ENCODE results near the gene SH3TC2. TPM values are rescaled to one million over a fixed set of nuclear protein-coding genes. Genes with fewer than 3 reads are reported as not detected.
A peak's percentile ranks its signal among the peaks of the same experiment; 100 is the strongest.

The SH3TC2 gene
- polyA plus RNA-seq, 1 of the 3 experiments (the other 2 are of a cell fraction), result 1.1 TPM

- TF ChIP-seq CTCF (IDR thresholded peaks at IDR 0.05), result no peak
- TF ChIP-seq, protein P1, sequence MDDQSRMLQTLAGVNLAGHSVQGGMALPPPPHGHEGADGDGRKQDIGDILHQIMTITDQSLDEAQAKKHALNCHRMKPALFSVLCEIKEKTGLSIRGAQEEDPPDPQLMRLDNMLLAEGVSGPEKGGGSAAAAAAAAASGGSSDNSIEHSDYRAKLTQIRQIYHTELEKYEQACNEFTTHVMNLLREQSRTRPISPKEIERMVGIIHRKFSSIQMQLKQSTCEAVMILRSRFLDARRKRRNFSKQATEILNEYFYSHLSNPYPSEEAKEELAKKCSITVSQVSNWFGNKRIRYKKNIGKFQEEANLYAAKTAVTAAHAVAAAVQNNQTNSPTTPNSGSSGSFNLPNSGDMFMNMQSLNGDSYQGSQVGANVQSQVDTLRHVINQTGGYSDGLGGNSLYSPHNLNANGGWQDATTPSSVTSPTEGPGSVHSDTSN (IDR thresholded peaks at IDR 0.05), result peak; percentile 95
- no peak for TF ChIP-seq SIN3A (IDR thresholded peaks at IDR 0.05; ENCODE audit: borderline replicate concordance, low read depth, low read length)
- TF ChIP-seq TCF12 (IDR thresholded peaks at IDR 0.05), result peak; percentile 93
- peak; percentile 75; the same call in 1 of the 2 replicates for TF ChIP-seq TEAD4 (IDR thresholded peaks at IDR 0.05; ENCODE audit: borderline replicate concordance, insufficient read depth)
- TF ChIP-seq FOXJ3 (CRISPR knock-in tag; IDR thresholded peaks at IDR 0.05), result no peak
- TF ChIP-seq NRF1 (IDR thresholded peaks at IDR 0.05; ENCODE audit: low read depth, low read length), result no peak
- no peak for TF ChIP-seq EZH2phosphoT487 (IDR thresholded peaks at IDR 0.05; ENCODE audit: borderline replicate concordance, low read depth)
- no peak for TF ChIP-seq TAF1 (IDR thresholded peaks at IDR 0.05; ENCODE audit: borderline replicate concordance, low read depth, low read length)
Measured at GRCh38 chr5:148965511-148966265, 97.2 kb downstream of the SH3TC2 start (continued).

DNA sequence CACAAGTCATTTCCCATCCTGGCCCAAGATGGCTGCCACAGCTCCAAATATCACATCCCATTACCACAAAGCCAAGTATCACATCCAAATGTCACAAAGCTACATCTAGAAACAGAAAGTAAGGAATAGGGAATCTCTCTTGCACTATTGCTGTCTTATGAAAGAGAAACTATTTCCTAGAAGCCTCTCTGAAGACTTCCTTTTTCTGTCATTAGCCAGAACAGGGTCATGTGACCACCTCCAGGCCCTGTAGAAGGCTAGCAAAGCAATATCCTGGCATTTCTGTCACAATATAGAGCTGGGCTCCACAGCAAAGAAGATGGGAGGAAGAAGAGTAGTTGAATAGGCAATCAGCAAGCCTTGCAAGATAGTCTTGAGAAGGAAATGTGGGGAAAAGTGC, 99.2 kb downstream of the SH3TC2 start:
- H3K79me2 ChIP-seq (ENCODE audit: insufficient read depth), result no peaks in the 10 kb centered on the region
- no peak overlapping the region for H3K4me2 ChIP-seq
- no peaks in the 10 kb centered on the region for H3K9me3 ChIP-seq
- no peak overlapping the region for H2AFZ ChIP-seq (ENCODE audit: low read depth)
- no peak overlapping the region for H3K27ac ChIP-seq (ENCODE audit: low read depth in 2 of 2, low read length in 1 of 2)
- TF ChIP-seq, protein P2, sequence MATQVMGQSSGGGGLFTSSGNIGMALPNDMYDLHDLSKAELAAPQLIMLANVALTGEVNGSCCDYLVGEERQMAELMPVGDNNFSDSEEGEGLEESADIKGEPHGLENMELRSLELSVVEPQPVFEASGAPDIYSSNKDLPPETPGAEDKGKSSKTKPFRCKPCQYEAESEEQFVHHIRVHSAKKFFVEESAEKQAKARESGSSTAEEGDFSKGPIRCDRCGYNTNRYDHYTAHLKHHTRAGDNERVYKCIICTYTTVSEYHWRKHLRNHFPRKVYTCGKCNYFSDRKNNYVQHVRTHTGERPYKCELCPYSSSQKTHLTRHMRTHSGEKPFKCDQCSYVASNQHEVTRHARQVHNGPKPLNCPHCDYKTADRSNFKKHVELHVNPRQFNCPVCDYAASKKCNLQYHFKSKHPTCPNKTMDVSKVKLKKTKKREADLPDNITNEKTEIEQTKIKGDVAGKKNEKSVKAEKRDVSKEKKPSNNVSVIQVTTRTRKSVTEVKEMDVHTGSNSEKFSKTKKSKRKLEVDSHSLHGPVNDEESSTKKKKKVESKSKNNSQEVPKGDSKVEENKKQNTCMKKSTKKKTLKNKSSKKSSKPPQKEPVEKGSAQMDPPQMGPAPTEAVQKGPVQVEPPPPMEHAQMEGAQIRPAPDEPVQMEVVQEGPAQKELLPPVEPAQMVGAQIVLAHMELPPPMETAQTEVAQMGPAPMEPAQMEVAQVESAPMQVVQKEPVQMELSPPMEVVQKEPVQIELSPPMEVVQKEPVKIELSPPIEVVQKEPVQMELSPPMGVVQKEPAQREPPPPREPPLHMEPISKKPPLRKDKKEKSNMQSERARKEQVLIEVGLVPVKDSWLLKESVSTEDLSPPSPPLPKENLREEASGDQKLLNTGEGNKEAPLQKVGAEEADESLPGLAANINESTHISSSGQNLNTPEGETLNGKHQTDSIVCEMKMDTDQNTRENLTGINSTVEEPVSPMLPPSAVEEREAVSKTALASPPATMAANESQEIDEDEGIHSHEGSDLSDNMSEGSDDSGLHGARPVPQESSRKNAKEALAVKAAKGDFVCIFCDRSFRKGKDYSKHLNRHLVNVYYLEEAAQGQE (IDR thresholded peaks at IDR 0.05; ENCODE audit: low read depth, low read length), result no peak
- no peak for TF ChIP-seq TEAD4 (IDR thresholded peaks at IDR 0.05; ENCODE audit: borderline replicate concordance, insufficient read depth)
- no peaks in the 10 kb centered on the region for H3K27me3 ChIP-seq (ENCODE audit: insufficient read depth)
- peaks cover 16% of the 10 kb centered on the region for H3F3A ChIP-seq (replicated peaks; ENCODE audit: insufficient read depth)
- H3K36me3 ChIP-seq (replicated peaks in 1 of 2; ENCODE audit: control insufficient read depth in 1 of 2, insufficient read depth in 2 of 2, low read length in 1 of 2), result no peaks in the 10 kb centered on the region
- ChIA-PET CTCF (interaction anchor here (1.5 to 1.9 kb wide), 2 partner anchors 20 to 230 kb away, joined by 3 to 6 read pairs; no protein-coding TSS in a partner anchor), POLR2A (no interaction called here)
- no peak overlapping the region for H3K9ac ChIP-seq
- no peak overlapping the region for H3K4me3 ChIP-seq (ENCODE audit: low read depth in 2 of 2, low read length in 1 of 2)
- H3K4me1 ChIP-seq (ENCODE audit: control insufficient read depth in 1 of 2, insufficient read depth in 2 of 2, low read depth in 1 of 2, low read length in 1 of 2), result peaks cover 14% of the 10 kb centered on the region in 2 experiments; a peak in 3 of 4 replicates
- no peak for DNase-seq
- no peaks in the 10 kb centered on the region for H4K20me1 ChIP-seq (ENCODE audit: insufficient read depth)
- no peaks in the 10 kb centered on the region for H3K9me2 ChIP-seq

Measured in SK-N-SH (cell line).